HEK293 (cell line): ENCODE results near the gene FAM209A.

Source experiments
- CTCF ChIA-PET: fragments of 350-600 bp; formaldehyde crosslinking; extraction: SDS; loops from one replicate; lab custom pipeline; 2021; ENCODE audit warnings: antibody characterized with exemption; lab: Yijun Ruan, JAX
- POLR2A ChIA-PET: fragments of 300-600 bp; formaldehyde crosslinking; extraction: SDS; loops from one replicate; lab custom pipeline; 2020; ENCODE audit warnings: antibody characterized with exemption, inconsistent platforms; lab: Yijun Ruan, JAX
- H3K27ac ChIP-seq: fragments of 200-500 bp; sonication (Bioruptor generic); 2 replicates; pipeline ENCODE4 v1.5.1; 2014; ENCODE audit warnings: low read depth, low read length, control low read depth, inconsistent platforms; ENCODE audit errors: extremely low read depth
- H3K36me3 ChIP-seq, 2 experiments: fragments of 200-500 bp in 1 of 2; sonication (Bioruptor generic) in 1 of 2; 1 replicate in 1 of 2; 2 replicates in 1 of 2; pipeline ENCODE4 v1.5.1; 2014 to 2017; ENCODE audit warnings: inconsistent platforms in 2 of 2, low read length in 2 of 2; ENCODE audit not compliant: control insufficient read depth in 2 of 2, insufficient read depth in 1 of 2
- H3K4me1 ChIP-seq: fragments of 200-500 bp; sonication (Bioruptor generic); 2 replicates; pipeline ENCODE4 v1.5.1; 2014; ENCODE audit warnings: mild to moderate bottlenecking, low read length, inconsistent platforms; ENCODE audit not compliant: control insufficient read depth, insufficient read depth
- H3K4me3 ChIP-seq: 2 replicates; pipeline ENCODE4 v1.5.1; 2011; ENCODE audit warnings: low read depth, mild to moderate bottlenecking, control low read depth, low read length, moderate library complexity
- H3K9me3 ChIP-seq: fragments of 200-500 bp; sonication (Bioruptor generic); 2 replicates; pipeline ENCODE4 v1.5.1; 2014; ENCODE audit warnings: low read depth, low read length, inconsistent platforms; ENCODE audit not compliant: control insufficient read depth, insufficient read depth
- GFI1B ChIP-seq: fragments of 450-650 bp; formaldehyde crosslinking; IDR thresholded peaks from 2 replicates; pipeline ENCODE4 v1.5.1; 2016; ENCODE audit warnings: missing biosample characterization, missing genetic modification characterization
- HOXA7 ChIP-seq: sonication (generic); formaldehyde crosslinking; IDR thresholded peaks from 2 replicates; pipeline ENCODE4 v1.8.1; 2022; ENCODE audit warnings: missing genetic modification reagents, borderline replicate concordance
- KLF7 ChIP-seq: fragments of 450-650 bp; formaldehyde crosslinking; IDR thresholded peaks from 2 replicates; pipeline ENCODE4 v1.5.1; 2016; ENCODE audit warnings: missing biosample characterization, missing genetic modification characterization, borderline replicate concordance
- MYNN ChIP-seq: fragments of 450-650 bp; formaldehyde crosslinking; IDR thresholded peaks from 2 replicates; pipeline ENCODE4 v1.5.1; 2016; ENCODE audit warnings: missing biosample characterization, missing genetic modification characterization, borderline replicate concordance
- PRDM1 ChIP-seq: fragments of 450-650 bp; formaldehyde crosslinking; IDR thresholded peaks from 2 replicates; pipeline ENCODE4; 2016; ENCODE audit warnings: missing biosample characterization, missing genetic modification characterization
- ZFHX2 ChIP-seq: fragments of 450-650 bp; formaldehyde crosslinking; conservative IDR thresholded peaks from 2 replicates; pipeline ENCODE4 v1.5.1; 2016; ENCODE audit warnings: missing biosample characterization, missing genetic modification characterization
- ZFP3 ChIP-seq: fragments of 450-650 bp; formaldehyde crosslinking; IDR thresholded peaks from 2 replicates; pipeline ENCODE4 v1.5.1; 2016; ENCODE audit warnings: low read depth, missing biosample characterization, missing genetic modification characterization
- ZNF214 ChIP-seq: fragments of 450-650 bp; formaldehyde crosslinking; IDR thresholded peaks from 2 replicates; pipeline ENCODE4 v1.5.1; 2017; ENCODE audit warnings: missing biosample characterization, mild to moderate bottlenecking, missing genetic modification characterization, borderline replicate concordance
- ZNF239 ChIP-seq: fragments of 450-650 bp; formaldehyde crosslinking; IDR thresholded peaks from 2 replicates; pipeline ENCODE4 v1.5.1; 2016; ENCODE audit warnings: missing biosample characterization, missing genetic modification characterization
- ZNF433 ChIP-seq: fragments of 450-650 bp; formaldehyde crosslinking; IDR thresholded peaks from 2 replicates; pipeline ENCODE4 v1.5.1; 2016; ENCODE audit warnings: missing biosample characterization, missing genetic modification characterization, low read depth
- ZNF530 ChIP-seq: fragments of 450-650 bp; formaldehyde crosslinking; IDR thresholded peaks from 2 replicates; pipeline ENCODE4 v1.5.1; 2016; ENCODE audit warnings: low read depth, missing biosample characterization, missing genetic modification characterization
- ZNF548 ChIP-seq: fragments of 450-650 bp; formaldehyde crosslinking; IDR thresholded peaks from 2 replicates; pipeline ENCODE4 v1.5.1; 2016; ENCODE audit warnings: missing biosample characterization, missing genetic modification characterization
- ZNF560 ChIP-seq: fragments of 450-650 bp; formaldehyde crosslinking; IDR thresholded peaks from 2 replicates; pipeline ENCODE4 v1.5.1; 2017; ENCODE audit warnings: missing biosample characterization, missing genetic modification characterization, borderline replicate concordance
- ZNF561 ChIP-seq: fragments of 450-650 bp; IDR thresholded peaks from 2 replicates; pipeline ENCODE4 v1.5.1; 2018; ENCODE audit warnings: missing biosample characterization, missing genetic modification characterization, borderline replicate concordance
- ZNF658 ChIP-seq: fragments of 450-650 bp; formaldehyde crosslinking; IDR thresholded peaks from 2 replicates; pipeline ENCODE4; 2016; ENCODE audit warnings: missing biosample characterization, missing genetic modification characterization
- ZNF677 ChIP-seq: fragments of 450-650 bp; IDR thresholded peaks from 2 replicates; pipeline ENCODE4 v1.5.0; 2018; ENCODE audit warnings: missing biosample characterization, mild to moderate bottlenecking, missing genetic modification characterization, moderate library complexity
- ZNF701 ChIP-seq: fragments of 450-650 bp; formaldehyde crosslinking; IDR thresholded peaks from 2 replicates; pipeline ENCODE4 v1.5.1; 2016; ENCODE audit warnings: missing biosample characterization, missing genetic modification characterization
- ZNF791 ChIP-seq: fragments of 450-650 bp; formaldehyde crosslinking; IDR thresholded peaks from 2 replicates; pipeline ENCODE4 v1.5.1; 2016; ENCODE audit warnings: missing biosample characterization, missing genetic modification characterization
- ZNF843 ChIP-seq: fragments of 450-650 bp; formaldehyde crosslinking; IDR thresholded peaks from 2 replicates; pipeline ENCODE4 v1.5.1; 2016; ENCODE audit warnings: missing biosample characterization, missing genetic modification characterization
- TF ChIP-seq, protein P1 (sequence below): fragments of 450-650 bp; formaldehyde crosslinking; IDR thresholded peaks from 2 replicates; pipeline ENCODE4 v1.5.1; 2016; ENCODE audit warnings: missing biosample characterization, missing genetic modification characterization, low read depth
- TF ChIP-seq, protein P2 (sequence below): fragments of 450-650 bp; formaldehyde crosslinking; IDR thresholded peaks from 2 replicates; pipeline ENCODE4 v1.5.1; 2016; ENCODE audit warnings: missing biosample characterization, missing genetic modification characterization
- TF ChIP-seq, protein P3 (sequence below): fragments of 450-650 bp; formaldehyde crosslinking; IDR thresholded peaks from 2 replicates; pipeline ENCODE4 v1.5.1; 2017; ENCODE audit warnings: missing biosample characterization, missing genetic modification characterization
- TF ChIP-seq, protein P4 (sequence below): fragments of 450-650 bp; IDR thresholded peaks from 2 replicates; pipeline ENCODE4 v1.5.1; 2018; ENCODE audit warnings: missing biosample characterization, missing genetic modification characterization

Gene FAM209A

DNA sequence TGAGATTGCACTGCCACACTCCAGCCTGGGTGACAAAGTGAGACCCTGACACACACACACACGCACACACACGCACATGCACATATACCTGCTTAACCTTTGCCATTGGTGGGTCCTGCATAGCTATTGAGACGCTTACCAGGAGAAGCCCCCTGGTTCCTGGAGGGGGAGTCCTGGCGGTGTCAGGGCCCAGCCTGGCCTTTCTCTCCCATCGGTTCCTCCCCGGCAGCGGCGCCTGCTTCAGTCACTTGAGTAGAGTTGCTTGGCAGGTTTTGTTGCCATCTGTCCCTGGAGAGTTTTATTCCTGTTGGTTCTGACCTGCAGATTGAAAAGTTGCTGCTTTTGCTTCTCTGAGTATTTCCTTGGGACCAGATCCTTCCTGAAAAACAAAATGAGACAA, 20.6 kb upstream of the FAM209A start:
- Histone ChIP-seq H3K4me1 (no peaks in the 10 kb centered on the region), H3K9me3 (no peaks in the 10 kb centered on the region), H3K27ac (no peak overlapping the region), H3K4me3 (no peak overlapping the region), H3K36me3 (peaks cover 0 to 8% of the 10 kb centered on the region in 2 experiments; a peak in 1 of 3 replicates)
- TF ChIP-seq GFI1B (tag by site-specific recombination) (no peak), ZNF791 (tag by site-specific recombination) (no peak), ZNF560 (tag by site-specific recombination) (no peak), ZNF658 (tag by site-specific recombination) (no peak)
- ChIA-PET POLR2A (no interaction called here), CTCF (interaction anchor here (1.3 kb wide), 1 partner anchor 11 kb away, joined by 4 read pairs; no protein-coding TSS in a partner anchor)

DNA sequence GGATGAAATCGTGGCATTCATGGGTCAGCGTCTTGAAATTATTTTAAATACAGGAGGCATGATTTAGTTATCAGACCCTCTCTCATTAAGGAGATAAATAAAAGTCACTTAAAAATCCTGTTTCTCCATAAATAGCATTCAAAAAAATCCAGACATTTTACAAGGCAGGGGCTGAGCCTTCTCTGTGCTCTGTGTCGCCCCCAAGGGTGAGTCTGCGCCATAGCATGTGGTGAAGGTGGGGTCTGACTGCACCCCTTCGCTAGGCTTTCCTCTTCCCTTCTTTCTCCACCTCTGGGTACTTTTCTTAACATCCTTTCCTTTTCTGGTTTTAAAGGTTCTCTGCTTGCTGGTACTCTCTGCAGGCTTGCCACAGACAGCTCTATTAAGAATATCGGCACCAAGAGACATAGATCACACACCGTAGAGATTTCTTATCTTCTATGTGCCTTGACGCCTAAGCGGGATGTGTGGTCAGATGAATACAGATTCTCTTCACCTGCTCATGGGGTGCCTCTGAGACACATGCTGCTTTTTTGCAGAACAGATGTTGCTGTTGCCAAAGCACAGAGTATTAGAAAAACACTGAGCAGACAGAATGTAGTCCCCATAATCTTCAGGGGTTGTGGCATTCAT, 20.1 kb upstream of the FAM209A start:
- CTCF ChIA-PET = interaction anchor here (0.7 to 1.3 kb wide), 3 partner anchors 10 to 21 kb away, joined by 3 to 4 read pairs (median 4); no protein-coding TSS in a partner anchor

DNA sequence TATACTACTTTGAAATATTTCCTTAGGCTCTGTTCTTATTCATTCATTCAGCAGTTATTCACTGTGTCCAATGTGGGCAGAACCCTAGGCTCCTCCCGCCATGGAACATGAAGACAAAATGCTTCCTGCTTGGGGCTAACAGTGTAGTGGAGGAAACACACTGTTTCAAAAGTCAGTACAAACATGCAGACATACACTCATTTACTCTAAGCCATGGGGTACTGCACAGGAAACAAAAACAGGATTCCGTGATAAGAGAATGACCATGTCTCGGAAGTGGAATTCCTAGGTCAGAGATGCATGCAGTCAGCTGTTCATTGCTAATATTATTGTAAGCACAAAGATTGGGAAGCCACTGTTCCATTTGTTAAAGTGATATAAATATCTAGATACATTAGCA, 18.4 kb upstream of the FAM209A start:
- TF ChIP-seq, protein P1, sequence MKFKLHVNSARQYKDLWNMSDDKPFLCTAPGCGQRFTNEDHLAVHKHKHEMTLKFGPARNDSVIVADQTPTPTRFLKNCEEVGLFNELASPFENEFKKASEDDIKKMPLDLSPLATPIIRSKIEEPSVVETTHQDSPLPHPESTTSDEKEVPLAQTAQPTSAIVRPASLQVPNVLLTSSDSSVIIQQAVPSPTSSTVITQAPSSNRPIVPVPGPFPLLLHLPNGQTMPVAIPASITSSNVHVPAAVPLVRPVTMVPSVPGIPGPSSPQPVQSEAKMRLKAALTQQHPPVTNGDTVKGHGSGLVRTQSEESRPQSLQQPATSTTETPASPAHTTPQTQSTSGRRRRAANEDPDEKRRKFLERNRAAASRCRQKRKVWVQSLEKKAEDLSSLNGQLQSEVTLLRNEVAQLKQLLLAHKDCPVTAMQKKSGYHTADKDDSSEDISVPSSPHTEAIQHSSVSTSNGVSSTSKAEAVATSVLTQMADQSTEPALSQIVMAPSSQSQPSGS (tag by site-specific recombination) = no peak
- TF ChIP-seq MYNN (tag by site-specific recombination) (no peak), ZNF843 (tag by site-specific recombination) (no peak), ZFHX2 (no peak), ZNF701 (no peak), ZNF239 (no peak), HOXA7 (CRISPR knock-in tag) (no peak), ZNF548 (tag by site-specific recombination) (no peak), ZNF214 (tag by site-specific recombination) (no peak)
- TF ChIP-seq, protein P2, sequence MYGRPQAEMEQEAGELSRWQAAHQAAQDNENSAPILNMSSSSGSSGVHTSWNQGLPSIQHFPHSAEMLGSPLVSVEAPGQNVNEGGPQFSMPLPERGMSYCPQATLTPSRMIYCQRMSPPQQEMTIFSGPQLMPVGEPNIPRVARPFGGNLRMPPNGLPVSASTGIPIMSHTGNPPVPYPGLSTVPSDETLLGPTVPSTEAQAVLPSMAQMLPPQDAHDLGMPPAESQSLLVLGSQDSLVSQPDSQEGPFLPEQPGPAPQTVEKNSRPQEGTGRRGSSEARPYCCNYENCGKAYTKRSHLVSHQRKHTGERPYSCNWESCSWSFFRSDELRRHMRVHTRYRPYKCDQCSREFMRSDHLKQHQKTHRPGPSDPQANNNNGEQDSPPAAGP = no peak
- CTCF ChIA-PET = interaction anchor here (0.7 kb wide), 1 partner anchor 574 kb away, joined by 3 read pairs; no protein-coding TSS in a partner anchor
- Histone ChIP-seq H3K27ac (no peak overlapping the region), H3K36me3 (peaks cover 0 to 8% of the 10 kb centered on the region in 2 experiments; a peak in 1 of 3 replicates), H3K9me3 (no peaks in the 10 kb centered on the region), H3K4me3 (no peak overlapping the region), H3K4me1 (no peaks in the 10 kb centered on the region)
- POLR2A ChIA-PET = no interaction called here

More for the DNA sequence above, 20.1 kb upstream of the FAM209A start:
- POLR2A ChIA-PET = no interaction called here
- peaks cover 0 to 8% of the 10 kb centered on the region in 2 experiments; a peak in 1 of 3 replicates for H3K36me3 ChIP-seq
- no peak overlapping the region for H3K4me3 ChIP-seq
- TF ChIP-seq ZNF561 (tag by site-specific recombination) (no peak), PRDM1 (no peak), ZNF530 (tag by site-specific recombination) (no peak), ZNF548 (tag by site-specific recombination) (no peak), KLF7 (tag by site-specific recombination) (no peak), ZNF433 (tag by site-specific recombination) (no peak), ZFP3 (tag by site-specific recombination) (no peak), ZNF677 (tag by site-specific recombination) (no peak)
- TF ChIP-seq, protein P3, sequence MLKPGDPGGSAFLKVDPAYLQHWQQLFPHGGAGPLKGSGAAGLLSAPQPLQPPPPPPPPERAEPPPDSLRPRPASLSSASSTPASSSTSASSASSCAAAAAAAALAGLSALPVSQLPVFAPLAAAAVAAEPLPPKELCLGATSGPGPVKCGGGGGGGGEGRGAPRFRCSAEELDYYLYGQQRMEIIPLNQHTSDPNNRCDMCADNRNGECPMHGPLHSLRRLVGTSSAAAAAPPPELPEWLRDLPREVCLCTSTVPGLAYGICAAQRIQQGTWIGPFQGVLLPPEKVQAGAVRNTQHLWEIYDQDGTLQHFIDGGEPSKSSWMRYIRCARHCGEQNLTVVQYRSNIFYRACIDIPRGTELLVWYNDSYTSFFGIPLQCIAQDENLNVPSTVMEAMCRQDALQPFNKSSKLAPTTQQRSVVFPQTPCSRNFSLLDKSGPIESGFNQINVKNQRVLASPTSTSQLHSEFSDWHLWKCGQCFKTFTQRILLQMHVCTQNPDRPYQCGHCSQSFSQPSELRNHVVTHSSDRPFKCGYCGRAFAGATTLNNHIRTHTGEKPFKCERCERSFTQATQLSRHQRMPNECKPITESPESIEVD = no peak
- TF ChIP-seq, protein P4, sequence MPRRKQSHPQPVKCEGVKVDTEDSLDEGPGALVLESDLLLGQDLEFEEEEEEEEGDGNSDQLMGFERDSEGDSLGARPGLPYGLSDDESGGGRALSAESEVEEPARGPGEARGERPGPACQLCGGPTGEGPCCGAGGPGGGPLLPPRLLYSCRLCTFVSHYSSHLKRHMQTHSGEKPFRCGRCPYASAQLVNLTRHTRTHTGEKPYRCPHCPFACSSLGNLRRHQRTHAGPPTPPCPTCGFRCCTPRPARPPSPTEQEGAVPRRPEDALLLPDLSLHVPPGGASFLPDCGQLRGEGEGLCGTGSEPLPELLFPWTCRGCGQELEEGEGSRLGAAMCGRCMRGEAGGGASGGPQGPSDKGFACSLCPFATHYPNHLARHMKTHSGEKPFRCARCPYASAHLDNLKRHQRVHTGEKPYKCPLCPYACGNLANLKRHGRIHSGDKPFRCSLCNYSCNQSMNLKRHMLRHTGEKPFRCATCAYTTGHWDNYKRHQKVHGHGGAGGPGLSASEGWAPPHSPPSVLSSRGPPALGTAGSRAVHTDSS = no peak
- TF ChIP-seq, all 188 proteins: peak for 0
- H3K9me3 ChIP-seq = no peaks in the 10 kb centered on the region
- no peak overlapping the region for H3K27ac ChIP-seq
- H3K4me1 ChIP-seq = no peaks in the 10 kb centered on the region
